GM12873 (cell line): ENCODE data around the gene CYTH3.

Experiments
- CTCF ChIP-seq: IDR thresholded peaks from 2 replicates; pipeline ENCODE4 v1.5.1; 2012; ENCODE audit warnings: low read depth, mild to moderate bottlenecking, moderate library complexity, low read length, control low read depth; ENCODE audit not compliant: insufficient read depth; ENCODE audit errors: missing control alignments

CYTH3 gene

GRCh38 chr7:6278749-6279310 is 6.4 kb upstream of the CYTH3 start:
- no peak for TF ChIP-seq CTCF

- TF ChIP-seq CTCF: no peak
Observed at GRCh38 chr7:6277476-6277875, 5.1 kb upstream of the CYTH3 start.

DNA sequence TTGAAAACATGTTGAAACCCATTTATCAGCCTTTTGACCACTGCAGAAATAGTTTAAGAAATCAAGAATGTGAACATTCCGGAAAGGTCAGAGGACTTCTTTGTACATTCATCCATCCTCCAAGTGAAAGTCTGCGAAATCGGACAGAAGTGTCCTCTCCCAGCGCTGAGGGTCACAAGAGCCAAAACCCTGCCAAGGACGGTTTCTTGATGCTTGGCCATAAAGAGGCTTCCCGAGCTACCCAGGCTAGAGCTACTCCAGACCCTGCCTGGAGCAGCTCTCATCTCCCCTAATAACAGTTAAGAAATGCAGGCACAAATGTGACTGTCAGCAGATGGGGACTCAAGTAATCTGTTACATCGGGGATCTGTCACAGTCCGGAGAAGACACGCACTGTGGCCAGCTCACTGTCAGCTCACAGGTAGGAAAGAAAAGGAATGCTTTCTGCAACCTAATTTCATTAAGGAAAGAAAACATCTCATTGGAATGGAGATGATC is 4.5 kb upstream of the CYTH3 start:
- no peak for TF ChIP-seq CTCF

DNA sequence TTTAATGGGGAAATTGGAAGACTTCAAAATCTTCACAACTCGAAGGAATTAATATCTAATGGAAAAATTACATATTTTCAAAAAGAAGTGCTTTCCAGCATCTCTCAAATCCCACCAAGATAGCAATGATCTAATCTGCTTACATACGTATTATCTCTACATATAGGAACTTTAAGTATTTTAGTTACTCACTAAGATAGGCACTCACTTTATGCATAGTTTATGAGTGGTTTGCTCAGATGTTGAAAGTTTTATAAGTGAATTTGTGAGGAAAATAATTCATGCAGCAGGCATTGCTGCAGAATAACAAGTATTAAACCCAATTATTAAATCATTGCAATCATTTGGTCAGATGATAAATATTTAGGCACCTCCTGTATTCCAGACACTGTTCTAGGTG is 2.3 kb upstream of the CYTH3 start:
- TF ChIP-seq CTCF: no peak

GRCh38 chr7:6273917-6274630 is 1.6 kb upstream of the CYTH3 start:
- TF ChIP-seq CTCF: no peak

- no peak for TF ChIP-seq CTCF
Observed at GRCh38 chr7:6273380-6273837, 985 bp upstream of the CYTH3 start.

DNA sequence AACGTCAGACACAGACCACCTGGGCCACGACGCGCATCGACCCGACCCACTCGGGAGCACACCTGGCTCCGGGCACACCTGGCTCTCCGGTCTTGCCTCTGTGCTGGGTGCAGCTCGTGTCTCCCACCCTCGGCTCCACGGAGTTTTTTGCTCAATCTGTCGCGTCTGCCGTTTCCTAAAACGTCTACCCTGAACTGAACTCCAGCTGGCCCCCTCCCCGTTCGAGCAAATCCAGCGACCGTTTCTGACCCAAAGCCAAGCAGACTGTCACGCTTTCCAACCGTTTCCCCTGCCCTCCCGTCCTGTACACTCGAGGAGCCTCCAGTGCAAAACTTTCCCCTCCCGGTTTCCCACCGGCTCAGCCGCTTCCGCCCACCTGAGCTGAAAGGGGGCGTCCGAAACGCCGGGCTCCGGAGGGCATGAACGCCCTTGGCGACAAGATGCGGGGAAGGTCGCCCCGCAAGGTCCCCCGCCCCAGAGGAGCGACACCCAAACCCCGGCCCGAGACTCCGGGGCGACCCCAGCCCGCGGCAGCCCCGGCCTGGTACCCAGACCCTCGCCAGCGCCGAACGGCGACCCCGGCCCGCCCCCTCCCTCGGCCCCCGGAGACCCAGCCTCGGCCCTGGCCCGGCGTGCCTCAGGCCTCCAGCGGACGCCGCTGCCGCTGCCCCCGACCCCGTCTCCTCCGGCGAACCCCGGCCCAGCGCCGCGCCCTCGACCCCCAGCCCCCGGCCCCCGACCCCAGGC is 557 bp downstream of the CYTH3 start:
- TF ChIP-seq CTCF: no peak
